Measurements from ENCODE around the gene MRPL50.

MRPL50 gene

DNA sequence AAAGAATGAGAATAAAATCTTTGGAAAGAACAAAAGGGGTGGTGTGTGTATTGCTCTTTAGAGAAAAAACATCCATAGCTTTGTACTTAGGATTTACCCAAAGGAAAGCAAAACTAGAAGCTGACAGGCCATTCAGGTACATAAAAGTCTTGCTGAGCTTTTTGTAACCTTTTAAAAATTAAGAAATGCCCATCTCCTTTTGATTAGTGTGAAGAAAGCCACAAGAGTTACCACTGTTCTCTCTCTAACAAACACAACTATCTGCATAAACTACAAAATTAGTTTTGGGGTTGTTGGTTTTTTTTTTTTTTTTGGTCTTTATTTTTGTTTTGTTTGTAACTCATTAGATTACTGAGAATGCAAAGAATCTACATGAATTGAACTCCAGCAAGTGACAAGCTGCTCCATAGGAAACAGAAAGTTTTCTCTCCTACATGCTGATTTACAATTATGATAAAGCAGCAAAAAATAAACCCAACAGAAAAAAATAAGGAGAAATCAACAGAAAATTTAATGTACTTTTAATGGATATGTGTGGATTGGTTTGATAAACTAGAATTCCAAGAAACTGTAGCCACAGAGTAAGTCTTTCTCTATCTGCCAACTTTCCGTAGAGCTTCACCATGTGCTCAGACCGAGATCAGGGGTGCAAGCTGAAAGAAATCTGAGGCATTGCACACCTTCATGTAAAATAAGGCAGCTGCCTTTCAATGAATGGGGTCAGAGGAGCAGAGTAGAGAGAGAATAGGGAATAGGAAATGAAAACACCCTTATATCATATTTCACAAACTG is 25.9 kb downstream of the MRPL50 start:
- DNase-seq = no peak

- DNase-seq = no peak
These were observed 26.6 kb downstream of the MRPL50 start for GRCh38 chr9:101371813-101372212.

GRCh38 chr9:101369884-101370531 is 28.4 kb downstream of the MRPL50 start:
- no peak for DNase-seq

DNA sequence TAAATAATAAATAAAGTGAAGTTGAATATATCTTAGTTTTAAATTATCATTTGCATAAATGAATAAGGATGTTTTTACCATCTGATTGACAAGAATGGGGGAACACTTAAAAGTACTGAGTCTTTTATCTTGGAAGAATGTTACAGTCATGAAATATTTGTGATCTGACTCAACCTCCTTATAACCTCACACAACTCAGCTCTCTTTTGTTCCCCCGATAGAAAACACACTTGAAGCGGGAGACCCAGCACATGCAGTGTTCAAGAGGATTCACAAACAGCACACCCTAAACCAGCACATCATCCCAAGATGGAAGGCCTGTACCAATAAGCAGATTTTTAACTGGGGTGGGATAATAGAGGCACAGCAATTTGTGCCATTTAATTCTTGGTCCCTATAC is 29.1 kb downstream of the MRPL50 start:
- DNase-seq = no peak

GRCh38 chr9:101367323-101367722 is 31.1 kb downstream of the MRPL50 start:
- no peak for DNase-seq

DNA sequence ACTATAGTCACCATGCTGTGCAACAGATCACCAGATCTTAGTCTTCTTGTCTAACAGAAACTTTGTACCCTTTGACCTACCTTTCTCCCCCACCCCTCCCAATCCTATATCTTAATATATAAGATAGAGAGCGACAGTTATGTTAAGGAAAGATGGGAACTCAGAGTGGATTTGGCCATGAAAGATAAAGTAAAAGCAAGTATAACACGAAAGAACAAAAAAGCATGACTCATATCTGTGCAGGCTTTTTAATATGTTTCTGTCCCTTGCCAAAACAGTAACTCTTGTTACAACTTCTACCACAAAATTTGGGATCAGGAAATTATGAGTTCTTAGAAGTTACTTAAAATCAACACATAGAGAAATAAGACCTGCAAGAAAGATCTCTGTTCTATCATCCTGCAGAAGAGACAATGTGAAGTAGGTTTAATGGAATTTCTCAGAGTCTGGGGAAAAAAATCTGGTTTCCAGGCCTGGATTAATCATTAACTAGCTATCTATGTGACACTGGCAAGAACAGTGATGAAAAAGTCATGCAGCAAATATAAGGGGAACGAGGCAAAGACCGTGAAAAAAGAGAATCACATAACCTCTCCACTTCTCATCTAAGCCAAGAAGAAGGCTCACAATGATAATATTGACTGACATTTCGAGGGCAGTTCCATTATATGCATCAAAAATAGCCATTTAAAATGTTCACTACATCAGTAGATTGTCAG is 32.2 kb downstream of the MRPL50 start:
- DNase-seq = no peak

- DNase-seq = no peak
These were observed 33.2 kb downstream of the MRPL50 start for GRCh38 chr9:101365181-101365580.

DNA sequence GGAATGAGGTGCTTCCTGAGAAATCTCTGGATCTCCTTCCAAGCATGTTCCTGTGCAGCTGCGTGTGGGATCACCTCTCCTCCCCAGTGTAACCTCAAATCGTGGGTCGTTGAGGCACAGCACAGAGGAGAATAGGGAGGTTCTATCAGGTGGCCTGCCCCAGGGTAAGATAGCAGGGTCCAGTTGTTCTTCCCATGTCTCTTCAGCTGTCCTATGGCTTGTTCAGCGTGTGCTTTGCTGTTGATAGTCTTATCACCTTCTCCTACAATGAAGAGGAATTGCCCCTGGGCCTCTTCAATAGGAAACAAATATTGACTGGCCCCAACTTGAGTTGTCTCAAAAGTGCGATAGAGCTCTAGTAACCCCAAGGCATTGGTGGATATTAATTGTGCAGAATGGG is 36.0 kb downstream of the MRPL50 start:
- DNase-seq = no peak

GRCh38 chr9:101360647-101361046 is 37.8 kb downstream of the MRPL50 start:
- no peak for DNase-seq

- no peak for DNase-seq
These were observed 38.7 kb downstream of the MRPL50 start for GRCh38 chr9:101359679-101360078.

DNA sequence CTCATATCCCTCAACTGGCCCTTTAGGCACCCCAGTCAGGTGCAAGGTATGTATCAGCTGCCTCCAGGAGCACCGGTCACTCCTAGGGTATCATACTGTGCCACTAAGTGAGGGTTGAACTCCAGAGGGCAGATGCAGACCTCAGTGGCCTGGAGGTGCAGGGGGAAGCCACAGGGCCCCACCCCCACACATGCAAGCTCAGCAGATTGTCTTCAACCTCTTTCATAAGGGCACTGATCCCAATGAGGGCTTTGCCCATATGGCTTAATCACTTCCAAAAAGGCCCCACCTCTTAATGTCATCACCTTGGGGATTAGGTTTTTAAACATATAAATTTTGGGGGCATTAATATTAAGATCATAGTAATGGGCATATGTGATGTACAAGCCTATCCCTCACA is 41.8 kb downstream of the MRPL50 start:
- no peak for DNase-seq

DNA sequence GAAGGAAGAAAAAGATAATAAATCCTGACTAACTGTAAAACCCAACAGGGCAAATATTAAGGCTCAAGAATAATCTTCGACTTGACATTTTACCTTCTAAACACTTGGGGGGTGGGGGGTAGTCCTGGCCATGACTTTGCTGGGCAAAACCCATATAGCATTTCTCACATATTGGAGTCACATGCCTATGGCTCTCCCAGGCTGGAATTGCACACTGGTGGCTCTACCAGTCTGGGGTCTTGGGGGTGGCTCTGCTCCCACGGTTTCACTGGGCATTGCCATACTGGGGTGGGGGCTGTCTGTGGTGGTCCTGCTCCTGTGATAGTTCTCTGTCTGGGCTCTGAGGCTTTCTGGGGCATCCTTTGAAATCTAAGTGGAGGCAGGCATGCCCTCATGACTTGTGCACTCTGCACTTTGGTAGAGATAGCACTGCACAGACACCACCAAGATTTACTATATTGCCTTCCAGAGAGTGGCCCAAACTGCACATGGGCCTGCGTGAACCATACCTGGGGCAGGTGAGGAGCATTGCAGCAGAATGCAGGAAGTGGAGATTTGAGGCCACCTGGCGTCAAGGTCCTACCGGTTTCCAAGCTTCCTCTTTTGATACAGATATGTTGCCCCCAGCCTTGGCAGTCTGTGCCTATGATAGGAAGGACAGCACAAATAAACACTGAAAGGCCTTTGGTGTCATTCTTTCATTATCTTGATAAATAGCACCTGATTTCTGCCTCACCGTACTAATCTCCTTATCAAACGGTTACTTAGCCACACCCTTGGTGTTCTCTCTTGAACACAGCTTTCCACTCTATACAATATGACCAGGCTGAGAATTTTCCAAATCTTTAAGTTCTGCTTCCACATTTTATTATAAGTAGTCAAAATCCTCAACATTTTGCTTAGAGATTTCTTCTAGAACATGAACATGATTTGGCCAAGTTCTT is 43.4 kb downstream of the MRPL50 start:
- no peak for DNase-seq

DNA sequence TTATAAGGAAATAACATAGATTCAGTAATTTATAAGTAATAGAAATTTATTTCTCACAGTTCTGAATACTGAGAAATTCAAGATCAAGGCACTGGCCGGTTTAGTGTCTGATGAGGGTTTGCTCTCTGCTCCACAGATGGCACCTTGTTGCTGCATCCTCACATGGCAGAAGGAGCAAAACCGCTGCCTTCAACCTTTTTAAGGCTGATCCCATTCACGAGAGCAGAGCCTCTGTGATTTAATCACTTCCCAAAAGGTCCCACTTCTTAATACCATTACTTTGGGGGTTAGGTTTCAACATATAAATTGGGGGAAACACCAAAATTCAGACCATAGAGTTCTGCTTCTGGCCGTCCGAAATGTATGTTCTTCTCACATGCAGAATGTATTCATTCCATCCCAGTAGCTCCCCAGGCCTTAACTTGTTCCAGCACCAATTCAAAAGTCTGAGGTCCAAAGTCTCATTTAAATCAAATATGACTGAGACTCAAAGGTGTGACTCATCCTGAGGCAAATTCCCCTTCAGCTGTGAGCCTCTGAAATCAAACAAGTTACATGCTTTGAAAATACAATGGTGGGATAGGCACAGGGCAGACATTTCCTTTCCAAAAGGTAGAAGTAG is 44.2 kb downstream of the MRPL50 start:
- DNase-seq = no peak

DNA sequence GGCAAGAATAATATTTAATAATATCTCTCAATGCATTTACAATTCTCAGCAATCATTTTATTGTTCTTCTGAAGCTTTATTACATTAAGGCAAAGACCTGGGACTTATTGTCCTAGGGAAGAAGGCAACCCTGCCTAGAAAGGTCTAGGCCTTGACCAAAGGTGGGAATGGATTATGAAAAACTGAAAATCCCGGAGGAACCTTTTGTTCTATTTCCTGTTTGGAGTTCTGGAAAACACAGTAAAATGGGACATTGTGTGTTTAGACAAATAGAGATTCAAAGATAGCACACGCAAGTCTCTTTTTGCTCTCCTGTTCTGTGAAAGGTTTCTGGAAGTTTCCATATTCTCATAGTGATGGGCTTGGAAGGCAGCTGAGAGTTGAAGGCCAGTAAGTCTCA is 44.7 kb downstream of the MRPL50 start:
- DNase-seq = no peak

DNA sequence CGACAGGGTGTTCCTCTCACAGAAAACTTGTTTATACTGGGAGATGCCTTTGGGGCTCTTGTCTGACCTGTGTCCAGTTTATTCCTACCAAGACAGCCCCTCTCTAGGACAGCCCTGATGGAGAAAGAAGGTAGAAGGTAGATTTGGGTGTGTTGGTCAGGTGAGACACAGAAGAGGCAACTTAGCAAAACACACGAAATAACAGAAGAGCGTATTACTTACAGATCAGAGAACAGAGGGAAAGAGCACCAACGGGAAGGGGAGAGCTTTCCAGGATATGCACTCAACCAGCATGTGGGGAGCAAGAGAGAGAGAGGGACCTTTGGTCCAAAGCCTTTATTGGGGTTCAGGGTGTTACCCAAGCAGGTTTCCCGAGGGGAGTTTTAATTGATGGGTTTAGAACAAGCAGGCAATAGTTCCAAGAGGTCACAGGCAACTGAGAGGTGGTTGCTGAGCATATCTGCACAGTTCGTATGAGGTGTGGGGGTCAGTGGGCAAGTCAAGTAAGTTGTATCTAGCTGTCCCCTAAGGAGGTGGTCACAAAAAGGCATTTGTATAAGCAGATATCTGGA is 45.4 kb downstream of the MRPL50 start:
- no peak for DNase-seq

DNA sequence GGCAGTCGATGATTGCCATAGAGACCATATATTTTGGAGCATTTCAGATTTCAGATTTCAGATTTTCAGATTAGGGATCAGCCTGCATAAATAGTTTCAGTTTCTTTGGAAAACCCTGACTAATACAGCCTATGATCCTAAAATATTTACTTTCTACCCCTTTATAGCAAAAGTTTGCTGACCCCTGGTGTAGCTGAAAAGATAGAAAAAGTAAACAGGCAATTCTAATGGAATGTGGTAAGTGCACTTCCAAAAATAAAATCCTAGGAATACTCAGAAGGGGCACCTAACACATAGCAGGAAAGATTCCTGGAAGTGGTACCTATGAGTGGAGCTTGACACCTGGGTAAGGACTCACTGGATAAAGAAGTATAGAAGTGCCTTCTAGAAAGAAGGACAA is 48.1 kb downstream of the MRPL50 start:
- DNase-seq = no peak

DNA sequence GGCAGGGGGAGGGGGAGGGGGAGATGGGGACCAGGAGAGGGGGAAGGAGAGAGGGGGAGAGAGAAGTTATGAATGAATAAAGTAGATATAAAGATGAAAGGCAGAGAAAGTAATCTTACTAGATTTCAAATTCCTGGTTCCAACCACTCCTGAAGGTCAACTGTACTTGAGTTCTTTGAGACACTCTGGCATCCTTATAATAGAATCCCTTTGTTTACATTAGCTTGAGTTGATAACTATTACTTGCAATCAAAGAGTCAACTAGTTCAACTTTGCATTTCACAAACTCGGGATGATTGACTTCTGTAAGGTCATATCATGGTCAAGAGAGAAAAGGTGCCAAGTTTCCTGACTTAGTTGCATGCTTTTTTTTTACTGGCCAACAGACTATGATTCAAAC is 55.8 kb downstream of the MRPL50 start:
- no peak for DNase-seq

DNA sequence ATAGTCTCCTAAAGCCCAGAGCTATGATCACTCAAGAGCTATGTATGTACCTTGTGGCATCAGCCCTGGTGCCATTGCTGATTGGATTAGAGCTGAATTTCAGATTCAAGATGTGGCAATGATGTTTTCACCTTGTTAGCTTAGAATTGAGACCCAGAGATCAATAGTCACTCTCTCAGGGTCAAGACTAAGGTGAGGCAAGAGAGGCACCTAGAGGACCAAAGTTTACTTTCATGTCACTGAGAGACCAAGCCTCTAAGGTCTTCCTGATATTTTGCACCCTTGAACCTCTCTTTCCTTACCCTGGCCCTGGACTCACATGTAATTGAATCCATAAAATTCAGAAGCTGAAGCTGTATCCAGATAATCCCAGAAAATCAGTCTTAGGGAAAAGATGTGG is 56.5 kb downstream of the MRPL50 start:
- no peak for DNase-seq
